Measurements from ENCODE around the gene MTMR12.

DNA sequence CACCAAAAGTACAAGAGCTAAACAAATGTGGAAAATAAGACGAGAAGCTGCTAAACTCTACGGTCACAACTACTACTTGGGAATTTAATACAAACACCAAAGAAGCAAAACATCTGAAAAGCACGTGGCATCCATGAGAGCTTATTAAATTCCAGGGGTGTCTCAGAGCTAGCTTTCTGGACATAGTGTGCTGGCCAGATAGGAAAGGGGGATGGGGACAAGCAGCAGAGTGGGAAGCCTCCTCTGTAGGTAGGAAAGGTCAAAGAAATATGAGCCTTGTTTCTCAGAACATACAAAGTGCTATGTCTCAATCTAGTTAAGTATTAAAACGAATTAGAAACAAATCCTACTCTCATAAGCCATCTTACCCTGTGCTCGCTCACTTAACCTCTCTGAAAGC, 87.3 kb downstream of the MTMR12 start:
- TF ChIP-seq, protein P1, sequence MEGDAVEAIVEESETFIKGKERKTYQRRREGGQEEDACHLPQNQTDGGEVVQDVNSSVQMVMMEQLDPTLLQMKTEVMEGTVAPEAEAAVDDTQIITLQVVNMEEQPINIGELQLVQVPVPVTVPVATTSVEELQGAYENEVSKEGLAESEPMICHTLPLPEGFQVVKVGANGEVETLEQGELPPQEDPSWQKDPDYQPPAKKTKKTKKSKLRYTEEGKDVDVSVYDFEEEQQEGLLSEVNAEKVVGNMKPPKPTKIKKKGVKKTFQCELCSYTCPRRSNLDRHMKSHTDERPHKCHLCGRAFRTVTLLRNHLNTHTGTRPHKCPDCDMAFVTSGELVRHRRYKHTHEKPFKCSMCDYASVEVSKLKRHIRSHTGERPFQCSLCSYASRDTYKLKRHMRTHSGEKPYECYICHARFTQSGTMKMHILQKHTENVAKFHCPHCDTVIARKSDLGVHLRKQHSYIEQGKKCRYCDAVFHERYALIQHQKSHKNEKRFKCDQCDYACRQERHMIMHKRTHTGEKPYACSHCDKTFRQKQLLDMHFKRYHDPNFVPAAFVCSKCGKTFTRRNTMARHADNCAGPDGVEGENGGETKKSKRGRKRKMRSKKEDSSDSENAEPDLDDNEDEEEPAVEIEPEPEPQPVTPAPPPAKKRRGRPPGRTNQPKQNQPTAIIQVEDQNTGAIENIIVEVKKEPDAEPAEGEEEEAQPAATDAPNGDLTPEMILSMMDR (IDR thresholded peaks at IDR 0.05) = no peak
- no peak for TF ChIP-seq POLR2A (IDR thresholded peaks at IDR 0.05)
